HepG2 (cell line): ENCODE results near the gene VIPR1. TPM values are rescaled to one million over a fixed set of nuclear protein-coding genes. Genes with fewer than 3 reads are reported as not detected.

Experiments
- ATAC-seq: fragments of 200-7000 bp; cut with Tn5 transposase; 3 replicates; pipeline ENCODE4 v1.9.1; 2020; ENCODE audit warnings: mild to moderate bottlenecking, moderate library complexity
- BruUV-seq: library from RNA; stranded (reverse); fragments of 400-500 nt; replicated peaks from 2 replicates; lab custom pipeline; 2021; lab: Mats Ljungman, UMichigan
- CTCF ChIA-PET: fragments of 300-600 bp; formaldehyde crosslinking; extraction: SDS; loops from one replicate; lab custom pipeline; 2021; ENCODE audit warnings: low total read pairs, inconsistent platforms, low intra/inter-chr PET ratio; lab: Yijun Ruan, JAX
- POLR2A ChIA-PET: fragments of 350-600 bp; sonication (Branson Sonifier 250); formaldehyde crosslinking; loops from one replicate; lab custom pipeline; 2020; ENCODE audit warnings: antibody characterized with exemption, inconsistent platforms; lab: Yijun Ruan, JAX
- DNase-seq: peaks from one replicate; pipeline ENCODE4 v3.0.0-alpha.2; 2015; ENCODE audit warnings: low spot score
- FAIRE-seq: peaks from 3 replicates; lab custom pipeline; 2011; peaks lifted over from hg19 to GRCh38; lab: Jason Lieb, UNC
- H2AFZ ChIP-seq: one replicate; pipeline ENCODE4 v1.6.1; 2011; ENCODE audit warnings: low read length, inconsistent platforms
- H3K27ac ChIP-seq: fragments of 300-600 bp; 3 replicates; pipeline ENCODE4 v1.8.0; 2011; ENCODE audit warnings: mixed run types, mild to moderate bottlenecking, mixed read lengths, low read length, inconsistent platforms; ENCODE audit not compliant: insufficient read depth; ENCODE audit errors: extremely low read length
- H3K27me3 ChIP-seq, 2 experiments: fragments of 200-600 bp in 1 of 2; 2 replicates in 1 of 2; 3 replicates in 1 of 2; pipeline versions ENCODE4 v1.6.0 to v1.8.0; 2011; ENCODE audit warnings: low read length in 2 of 2, mild to moderate bottlenecking in 2 of 2, moderate library complexity in 2 of 2, inconsistent platforms in 1 of 2; ENCODE audit not compliant: insufficient read depth in 2 of 2, control insufficient read depth in 1 of 2
- H3K36me3 ChIP-seq, 2 experiments: fragments of 200-600 bp in 1 of 2; replicated peaks in 1 of 2; 2 replicates in 1 of 2; 3 replicates in 1 of 2; pipeline versions ENCODE4 v1.5.1 to v1.8.0; 2011; ENCODE audit warnings: low read length in 2 of 2, inconsistent platforms in 1 of 2; ENCODE audit not compliant: insufficient read depth in 2 of 2, control insufficient read depth in 1 of 2
- H3K4me1 ChIP-seq: 2 replicates; pipeline ENCODE4 v1.5.1; 2012; ENCODE audit warnings: low read length, inconsistent platforms; ENCODE audit not compliant: insufficient read depth
- H3K4me2 ChIP-seq: 2 replicates; pipeline ENCODE4 v1.6.0; 2011; ENCODE audit warnings: low read depth, low read length, inconsistent platforms
- H3K4me3 ChIP-seq, 3 experiments: fragments of 200-600 bp in 1 of 3; sonication (generic), shearing (Covaris generic) in 1 of 3; replicated peaks in 1 of 3; 2 replicates each; pipeline ENCODE4 v1.5.1; 2011 to 2016; ENCODE audit warnings: low read length in 3 of 3, inconsistent platforms in 2 of 3, low read depth in 2 of 3, mild to moderate bottlenecking in 2 of 3, control low read depth in 1 of 3, mixed read lengths in 1 of 3; ENCODE audit not compliant: insufficient read depth in 1 of 3
- H3K79me2 ChIP-seq: one replicate; pipeline ENCODE4 v1.6.1; 2011; ENCODE audit warnings: low read length, inconsistent platforms; ENCODE audit not compliant: insufficient read depth
- H3K9ac ChIP-seq: 2 replicates; pipeline ENCODE4 v1.6.0; 2011; ENCODE audit warnings: mild to moderate bottlenecking, low read depth, low read length, inconsistent platforms; ENCODE audit not compliant: insufficient read depth
- H3K9me3 ChIP-seq: 2 replicates; pipeline ENCODE4 v1.5.1; 2012; ENCODE audit warnings: mild to moderate bottlenecking, low read length
- H4K20me1 ChIP-seq: 2 replicates; pipeline ENCODE4 v1.6.0; 2011; ENCODE audit warnings: inconsistent platforms, mild to moderate bottlenecking, low read length, moderate library complexity; ENCODE audit not compliant: insufficient read depth
- ARID4A ChIP-seq: sonication (generic); formaldehyde crosslinking; IDR thresholded peaks from 2 replicates; pipeline ENCODE4 v1.5.0; 2020; ENCODE audit warnings: mild to moderate bottlenecking, missing genetic modification reagents, borderline replicate concordance
- CEBPG ChIP-seq: IDR thresholded peaks from 2 replicates; pipeline ENCODE4 v1.6.1; 2016
- GABPB1 ChIP-seq: IDR thresholded peaks from 2 replicates; pipeline ENCODE4 v1.6.1; 2016; ENCODE audit warnings: mild to moderate bottlenecking, missing genetic modification reagents, moderate library complexity, missing compliant biosample characterization
- KDM4B ChIP-seq: sonication (generic); formaldehyde crosslinking; IDR thresholded peaks from 2 replicates; pipeline ENCODE4 v1.4.0; 2020; ENCODE audit warnings: missing genetic modification reagents
- NONO ChIP-seq, 2 experiments: fragments of 450-650 bp in 1 of 2; sonication (generic) in 1 of 2; formaldehyde crosslinking in 1 of 2; IDR thresholded peaks in 1 of 2; conservative IDR thresholded peaks in 1 of 2; 2 replicates each; pipeline versions ENCODE4 v1.6.1 to v1.8.0; 2017 to 2022; ENCODE audit warnings: mild to moderate bottlenecking in 1 of 2, missing genetic modification reagents in 1 of 2, moderate library complexity in 1 of 2
- ZNF512B ChIP-seq: sonication (generic); formaldehyde crosslinking; IDR thresholded peaks from 2 replicates; pipeline ENCODE4 v1.5.1; 2020; ENCODE audit warnings: missing genetic modification reagents, mild to moderate bottlenecking, borderline replicate concordance
- ZNF609 ChIP-seq: sonication (generic); formaldehyde crosslinking; IDR thresholded peaks from 2 replicates; pipeline ENCODE4 v1.4.0; 2020; ENCODE audit warnings: mild to moderate bottlenecking, missing genetic modification reagents, borderline replicate concordance
- WGBS: methylation state at CpG from one replicate; pipeline ENCODE4 v1.1.6; 2017; ENCODE audit warnings: low lambda C conversion rate; 5-methylcytosine and 5-hydroxymethylcytosine counted together
- in situ Hi-C: cut with HindIII; loops from 2 replicates; pipeline ENCODE4 v1.10.0; 2017; ENCODE audit warnings: low pct_unique_long_range_greater_than_20kb; ENCODE audit not compliant: extremely low pct_ligation_motif_present
- intact Hi-C: fragments of 100-400 bp; cut with micrococcal nuclease; formaldehyde crosslinking; loops from one replicate; pipeline ENCODE4 v1.10.0; 2022; ENCODE audit not compliant: unreplicated experiment
- polyA plus RNA-seq, 8 experiments: library from polyadenylated mRNA; depleted of rRNA in 3 of 8; stranded (reverse) in 7 of 8; unstranded in 1 of 8; fragments of >200 nt; fragmentation: Illumina TruSeq in 4 of 8; extraction: Trizol in 4 of 8; gene quantifications; 2 replicates each; pipeline versions ENCODE4 v1.2.1 to v1.2.3, GENCODE V29; 2011 to 2016; ENCODE audit warnings: low read depth in 4 of 8, missing spikeins in 1 of 8, mixed read lengths in 1 of 8; ENCODE audit not compliant: insufficient read depth in 1 of 8
- total RNA-seq, 5 experiments: library from RNA; depleted of rRNA; stranded (reverse); fragments of >200 nt; fragmentation: Illumina TruSeq; extraction: Trizol; gene quantifications; 2 replicates each; pipeline ENCODE4 v1.2.3, GENCODE V29; 2016; ENCODE audit warnings: low read depth in 1 of 5
- TF ChIP-seq, protein P1 (sequence below): sonication (generic); formaldehyde crosslinking; IDR thresholded peaks from 2 replicates; pipeline ENCODE4; 2020; ENCODE audit warnings: missing genetic modification reagents, mild to moderate bottlenecking, borderline replicate concordance

Gene VIPR1
- total and polyA plus RNA-seq, 2 of the 13 experiments (the other 11 are each of a cell fraction or from before 2014, with no cell fraction given) = 0.04 to 0.11 TPM

GRCh38 chr3:42529468-42529867, 27.0 kb downstream of the VIPR1 start:
- no peak overlapping the region for H3K9ac ChIP-seq
- DNase-seq = no peak
- WGBS = 61% methylated on average over 2 of the region's 2 CpGs
- no peak overlapping the region for H3K4me2 ChIP-seq
- H3K36me3 ChIP-seq = no peaks in the 10 kb centered on the region
- POLR2A ChIA-PET = no interaction called here
- no peak overlapping the region for H3K4me3 ChIP-seq
- no TSS peak for BruUV-seq
- no peak for FAIRE-seq
- ATAC-seq = no peak
- no peaks in the 10 kb centered on the region for H3K4me1 ChIP-seq
- in situ Hi-C loops = no loop called here
- no peak overlapping the region for H3K27ac ChIP-seq
- no peaks in the 10 kb centered on the region for H3K79me2 ChIP-seq
- peaks cover 2 to 9% of the 10 kb centered on the region in 2 experiments; a peak in 2 of 5 replicates for H3K27me3 ChIP-seq
- intact Hi-C loops = no loop called here
- H2AFZ ChIP-seq = no peak overlapping the region
- CTCF ChIA-PET = no interaction called here
- no peaks in the 10 kb centered on the region for H3K9me3 ChIP-seq
- H4K20me1 ChIP-seq = no peaks in the 10 kb centered on the region
- no peak for TF ChIP-seq NONO (IDR thresholded peaks at IDR 0.05)
- no peak for TF ChIP-seq NONO (CRISPR knock-in tag; conservative IDR thresholded peaks at IDR 0.05)
- TF ChIP-seq GABPB1 (CRISPR knock-in tag) = no peak
- no peak for TF ChIP-seq ARID4A
- no peak for TF ChIP-seq KDM4B (CRISPR knock-in tag)
- TF ChIP-seq, protein P1, sequence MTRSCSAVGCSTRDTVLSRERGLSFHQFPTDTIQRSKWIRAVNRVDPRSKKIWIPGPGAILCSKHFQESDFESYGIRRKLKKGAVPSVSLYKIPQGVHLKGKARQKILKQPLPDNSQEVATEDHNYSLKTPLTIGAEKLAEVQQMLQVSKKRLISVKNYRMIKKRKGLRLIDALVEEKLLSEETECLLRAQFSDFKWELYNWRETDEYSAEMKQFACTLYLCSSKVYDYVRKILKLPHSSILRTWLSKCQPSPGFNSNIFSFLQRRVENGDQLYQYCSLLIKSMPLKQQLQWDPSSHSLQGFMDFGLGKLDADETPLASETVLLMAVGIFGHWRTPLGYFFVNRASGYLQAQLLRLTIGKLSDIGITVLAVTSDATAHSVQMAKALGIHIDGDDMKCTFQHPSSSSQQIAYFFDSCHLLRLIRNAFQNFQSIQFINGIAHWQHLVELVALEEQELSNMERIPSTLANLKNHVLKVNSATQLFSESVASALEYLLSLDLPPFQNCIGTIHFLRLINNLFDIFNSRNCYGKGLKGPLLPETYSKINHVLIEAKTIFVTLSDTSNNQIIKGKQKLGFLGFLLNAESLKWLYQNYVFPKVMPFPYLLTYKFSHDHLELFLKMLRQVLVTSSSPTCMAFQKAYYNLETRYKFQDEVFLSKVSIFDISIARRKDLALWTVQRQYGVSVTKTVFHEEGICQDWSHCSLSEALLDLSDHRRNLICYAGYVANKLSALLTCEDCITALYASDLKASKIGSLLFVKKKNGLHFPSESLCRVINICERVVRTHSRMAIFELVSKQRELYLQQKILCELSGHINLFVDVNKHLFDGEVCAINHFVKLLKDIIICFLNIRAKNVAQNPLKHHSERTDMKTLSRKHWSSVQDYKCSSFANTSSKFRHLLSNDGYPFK (CRISPR knock-in tag) = no peak
- TF ChIP-seq ZNF609 = no peak
- no peak for TF ChIP-seq ZNF512B (CRISPR knock-in tag)
- TF ChIP-seq CEBPG (CRISPR knock-in tag) = no peak
